RWPE1 (cell line): ENCODE measurements around the gene SKP2.

Experiments used
- CTCF ChIA-PET: fragments of 350-600 bp; sonication (Branson Sonifier 250); formaldehyde crosslinking; extraction: SDS; loops from one replicate; lab custom pipeline; 2021; lab: Yijun Ruan, JAX
- POLR2A ChIA-PET: fragments of 400-600 bp; formaldehyde crosslinking; extraction: SDS; loops from one replicate; lab custom pipeline; 2020; ENCODE audit warnings: antibody characterized with exemption; ENCODE audit not compliant: low non-redundant PET; lab: Yijun Ruan, JAX
- DNase-seq: peaks from one replicate; pipeline ENCODE4 v3.0.0; 2012; ENCODE audit warnings: low spot score
- H3K27ac ChIP-seq: fragments of 450-650 bp; 2 replicates; pipeline ENCODE4 v1.5.1; 2017
- CTCF ChIP-seq: fragments of 450-650 bp; conservative IDR thresholded peaks from 2 replicates; pipeline ENCODE4 v1.5.1; 2017; ENCODE audit warnings: low read depth, mild to moderate bottlenecking

Gene SKP2

DNA sequence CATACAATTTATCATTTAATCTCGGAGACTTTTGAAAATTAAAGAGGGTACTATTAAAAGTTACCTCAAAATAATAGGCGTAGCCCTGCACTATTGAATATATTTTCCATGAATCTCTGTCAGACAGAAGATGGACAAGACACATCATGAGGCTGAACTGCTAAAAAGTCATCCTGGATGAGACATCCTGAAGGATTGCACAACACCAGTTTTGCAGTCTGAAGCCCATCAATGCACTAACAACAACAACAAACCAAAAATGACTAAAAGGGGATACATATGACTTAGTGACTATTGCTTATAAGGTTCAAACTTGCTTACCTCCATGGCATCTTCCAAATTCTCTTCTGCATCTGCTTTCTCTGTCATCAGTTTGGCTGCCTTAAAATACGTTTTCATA, 15.9 kb upstream of the SKP2 start:
- no peak for DNase-seq
- no peak for TF ChIP-seq CTCF
- ChIA-PET POLR2A (no interaction called here), CTCF (no interaction called here)
- H3K27ac ChIP-seq, result no peak overlapping the region

- no peak overlapping the region for H3K27ac ChIP-seq
- ChIA-PET CTCF (no interaction called here), POLR2A (no interaction called here)
- no peak for DNase-seq
- no peak for TF ChIP-seq CTCF
Measured at GRCh38 chr5:36136581-36136980, 15.3 kb upstream of the SKP2 start.

DNA sequence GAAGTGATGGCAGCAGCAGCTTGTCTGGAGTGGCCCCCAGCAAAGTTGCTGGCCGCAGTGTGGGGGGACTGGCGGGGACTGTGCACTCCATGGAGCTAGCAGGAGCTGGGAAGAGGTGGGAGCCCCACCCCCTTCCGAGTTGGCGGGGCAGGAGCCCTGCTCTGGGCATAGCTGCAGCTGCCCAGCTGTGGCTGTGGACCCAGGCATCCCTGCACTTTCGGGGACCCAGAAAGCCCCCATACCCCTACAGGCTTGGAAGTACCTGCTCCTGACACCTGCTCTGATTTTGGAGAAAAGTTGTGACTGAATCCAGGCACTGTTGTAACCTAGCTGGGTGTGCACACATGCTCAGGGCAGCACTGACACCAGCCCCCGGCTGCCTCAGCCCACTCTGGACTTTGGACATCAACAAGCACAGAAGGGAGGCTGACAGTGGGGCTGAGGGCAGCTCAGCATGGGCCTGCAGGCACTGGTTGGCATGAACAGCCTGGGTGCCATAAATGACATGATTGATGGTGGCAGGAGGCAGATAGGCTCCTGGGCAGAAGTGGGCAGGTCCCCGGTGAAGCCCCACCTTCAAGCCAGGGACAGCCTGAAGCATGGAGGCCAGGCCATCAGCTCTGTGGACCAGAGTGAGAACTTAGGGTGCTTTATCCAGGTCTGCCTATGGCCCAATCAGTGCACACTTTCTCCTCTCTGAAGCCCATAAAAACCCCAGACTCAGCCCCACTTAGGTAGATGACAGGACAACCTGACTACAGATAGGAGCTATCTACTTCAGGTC, 12.8 kb upstream of the SKP2 start:
- POLR2A ChIA-PET, result no interaction called here
- DNase-seq, result no peak
- TF ChIP-seq CTCF, result no peak
- CTCF ChIA-PET, result interaction anchor here (0.6 kb wide), 1 partner anchor 47 kb away, joined by 3 read pairs; no protein-coding TSS in a partner anchor
- no peak overlapping the region for H3K27ac ChIP-seq

DNA sequence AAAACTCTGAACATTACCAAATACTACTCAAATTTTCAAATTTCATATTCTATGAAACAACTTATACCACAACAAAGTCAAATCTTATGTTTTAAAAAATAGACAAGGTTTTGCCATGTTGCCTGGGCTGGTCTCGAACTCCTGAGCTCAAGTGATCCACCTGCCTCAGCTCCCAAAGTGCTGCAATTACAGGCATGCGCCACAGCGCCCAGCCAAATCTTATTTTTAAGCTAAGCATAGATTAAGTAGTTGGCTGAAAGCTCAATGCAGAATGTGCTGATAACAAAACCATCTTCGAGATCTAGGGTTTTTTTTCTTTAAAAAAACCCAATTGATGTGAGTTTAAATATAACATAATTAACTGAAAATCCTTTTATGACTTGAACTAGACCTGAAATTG, 6.6 kb upstream of the SKP2 start:
- ChIA-PET POLR2A (no interaction called here), CTCF (no interaction called here)
- H3K27ac ChIP-seq, result no peak overlapping the region
- no peak for TF ChIP-seq CTCF
- no peak for DNase-seq

GRCh38 chr5:36146390-36146789, 5.5 kb upstream of the SKP2 start:
- POLR2A ChIA-PET, result no interaction called here
- H3K27ac ChIP-seq, result no peak overlapping the region
- TF ChIP-seq CTCF, result no peak
- DNase-seq, result no peak
- CTCF ChIA-PET, result interaction anchor here (0.7 kb wide), 1 partner anchor 100 kb away, joined by 3 read pairs; no protein-coding TSS in a partner anchor

DNA sequence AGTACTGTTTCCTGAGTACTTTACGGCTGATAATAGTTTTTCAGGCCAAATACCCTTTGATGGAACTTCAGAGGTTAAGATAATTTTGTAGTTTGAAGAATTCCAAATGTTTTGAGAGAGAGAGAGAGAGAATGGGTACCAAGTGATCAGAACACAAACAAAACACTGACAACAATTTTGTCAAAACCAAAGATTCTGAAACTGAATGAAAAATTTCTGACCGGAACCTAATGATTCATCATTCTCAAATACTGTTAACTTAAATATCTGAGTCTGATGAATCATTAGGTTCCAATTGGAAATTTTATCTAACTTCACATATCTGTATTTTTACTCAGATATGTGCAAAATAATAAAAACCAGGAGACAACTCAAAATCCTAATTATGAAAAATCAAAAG, 4.2 kb upstream of the SKP2 start:
- TF ChIP-seq CTCF, result no peak
- ChIA-PET POLR2A (no interaction called here), CTCF (no interaction called here)
- DNase-seq, result no peak
- no peak overlapping the region for H3K27ac ChIP-seq
